ENCODE data around the gene TMEM119. TPM values are rescaled to one million over a fixed set of nuclear protein-coding genes. Genes with fewer than 3 reads are reported as not detected.

TMEM119 gene
- total RNA-seq, 4 donors from 2014 or later, result 9.0 to 48.8 (median 42.3) TPM

GRCh38 chr12:108605690-108606406, 8.0 kb upstream of the TMEM119 start:
- no peaks in the 10 kb centered on the region for H3K36me3 ChIP-seq
- no peak for DNase-seq (ENCODE audit: low spot score in 2 of 2)
- TF ChIP-seq CTCF (IDR thresholded peaks at IDR 0.05) (no peak), POLR2A (IDR thresholded peaks at IDR 0.05) (no peak), EP300 (IDR thresholded peaks at IDR 0.05) (no peak)
- H3K4me1 ChIP-seq, result peaks cover 0 to 24% (median 0%) of the 10 kb centered on the region in 4 donors
- no peaks in the 10 kb centered on the region for H3K9me3 ChIP-seq
- H3K27ac ChIP-seq, result peak overlapping the region in 2 of 4 donors; percentile 5 to 17
- 93 to 95% methylated on average over 4 of the region's 4 CpGs for WGBS, 2 donors
- no peak overlapping the region for H3K4me3 ChIP-seq
- peaks cover 0 to 3% of the 10 kb centered on the region in 2 donors for H3K27me3 ChIP-seq

DNA sequence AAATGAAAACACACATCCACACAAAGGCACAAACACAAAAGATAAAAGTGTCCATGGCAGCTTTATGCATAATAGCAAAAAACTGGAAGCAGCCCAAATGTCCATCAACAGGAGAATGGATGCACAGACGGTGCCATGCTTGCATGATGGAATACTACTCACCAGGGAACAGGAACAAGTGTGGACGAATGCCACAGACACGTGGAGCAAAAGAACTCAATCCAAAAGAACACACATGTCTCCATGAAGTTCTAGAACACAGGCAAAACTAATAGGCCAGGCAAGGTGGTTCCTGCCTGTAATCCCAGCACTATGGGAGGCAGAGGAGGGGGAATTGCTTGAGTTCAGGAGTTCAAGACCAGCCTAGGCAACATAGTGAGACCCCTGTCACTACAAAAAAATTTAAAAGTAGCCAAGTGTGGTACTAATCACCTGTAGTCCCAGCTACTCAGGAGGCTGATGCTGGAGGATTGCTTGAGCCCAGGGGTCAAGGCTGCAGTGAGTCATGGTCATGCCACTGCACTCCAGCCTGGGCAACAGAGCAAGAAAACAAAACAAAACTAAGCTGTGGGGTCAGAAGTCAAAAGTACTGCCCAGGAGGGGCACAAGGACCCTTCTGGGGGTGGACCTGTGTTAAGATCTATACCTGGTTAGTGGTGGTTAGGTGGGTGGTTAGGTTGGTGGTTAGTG, 7.3 kb upstream of the TMEM119 start:
- no peaks in the 10 kb centered on the region for H3K9me3 ChIP-seq
- peaks cover 0 to 24% (median 0%) of the 10 kb centered on the region in 4 donors for H3K4me1 ChIP-seq
- TF ChIP-seq EP300 (IDR thresholded peaks at IDR 0.05), result no peak
- no peak for TF ChIP-seq POLR2A (IDR thresholded peaks at IDR 0.05)
- TF ChIP-seq CTCF (IDR thresholded peaks at IDR 0.05), result no peak
- DNase-seq (ENCODE audit: low spot score in 2 of 2), result no peak
- H3K27me3 ChIP-seq, result peaks cover 0 to 3% of the 10 kb centered on the region in 2 donors
- H3K4me3 ChIP-seq, result no peak overlapping the region
- H3K27ac ChIP-seq, result no peak overlapping the region
- 59 to 68% methylated on average over 3 of the region's 3 CpGs for WGBS, 2 donors
- no peaks in the 10 kb centered on the region for H3K36me3 ChIP-seq

DNA sequence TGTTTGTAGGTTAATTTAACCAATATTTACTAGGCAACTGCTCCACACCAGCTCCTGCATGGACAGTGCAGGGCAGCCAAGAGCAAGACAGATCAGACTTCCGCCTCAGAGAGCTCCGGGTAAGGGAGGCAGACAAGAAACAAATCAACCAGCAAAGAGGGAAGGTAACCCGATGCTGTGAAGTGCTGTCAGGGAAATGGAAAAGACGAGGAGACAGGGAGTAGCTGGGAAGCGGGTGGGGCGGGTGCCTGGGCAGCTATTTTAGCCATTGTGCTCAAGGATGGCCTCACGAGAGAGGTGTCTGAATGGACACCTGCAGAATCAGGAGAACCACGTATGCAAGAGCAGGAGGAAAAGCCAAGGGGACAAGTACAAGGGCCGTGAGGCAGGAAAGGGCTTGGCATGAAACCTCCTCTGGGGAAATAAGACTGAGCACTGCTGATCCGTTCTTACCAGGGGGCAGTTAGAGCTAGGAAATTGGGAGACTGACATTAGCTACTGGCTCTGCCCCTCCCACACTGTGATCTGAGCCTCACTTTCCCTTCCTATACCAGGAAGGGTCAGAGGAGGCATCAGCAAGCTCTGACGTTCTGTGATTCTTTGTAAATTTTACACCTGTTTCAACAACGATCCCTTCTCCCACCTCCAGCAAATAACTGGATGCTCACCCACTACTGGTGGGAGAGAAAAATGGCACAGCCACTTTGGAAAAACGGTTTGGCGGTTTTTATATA, 6.5 kb upstream of the TMEM119 start:
- WGBS, 2 donors, result 50 to 61% methylated on average over 14 of the region's 14 CpGs
- DNase-seq (ENCODE audit: low spot score in 2 of 2), result no peak
- Histone ChIP-seq H3K9me3 (no peaks in the 10 kb centered on the region), H3K4me1 (peaks cover 0 to 16% (median 0%) of the 10 kb centered on the region in 4 donors), H3K36me3 (no peaks in the 10 kb centered on the region), H3K27me3 (peaks cover 0 to 3% of the 10 kb centered on the region in 2 donors), H3K27ac (no peak overlapping the region), H3K4me3 (no peak overlapping the region)
- TF ChIP-seq POLR2A (IDR thresholded peaks at IDR 0.05) (no peak), CTCF (IDR thresholded peaks at IDR 0.05) (no peak), EP300 (IDR thresholded peaks at IDR 0.05) (no peak)

GRCh38 chr12:108603743-108604142, 5.9 kb upstream of the TMEM119 start:
- peaks cover 0 to 3% of the 10 kb centered on the region in 2 donors for H3K27me3 ChIP-seq
- no peaks in the 10 kb centered on the region for H3K9me3 ChIP-seq
- no peak for DNase-seq (ENCODE audit: low spot score in 2 of 2)
- peaks cover 0 to 10% (median 0%) of the 10 kb centered on the region in 4 donors for H3K4me1 ChIP-seq
- no peak overlapping the region for H3K27ac ChIP-seq
- TF ChIP-seq POLR2A (IDR thresholded peaks at IDR 0.05) (no peak), EP300 (IDR thresholded peaks at IDR 0.05) (no peak), CTCF (IDR thresholded peaks at IDR 0.05) (no peak)
- H3K4me3 ChIP-seq, result no peak overlapping the region
- 90 to 91% methylated on average over 4 of the region's 4 CpGs for WGBS, 2 donors
- H3K36me3 ChIP-seq, result no peaks in the 10 kb centered on the region

Measured in tibial nerve (tissue), 4 donors.